T47D (cell line): ENCODE measurements around the gene C5orf58.
A peak's percentile ranks its signal among the peaks of the same experiment; 100 is the strongest.

Experiments used
- DNase-seq, 2 experiments: peaks; one replicate each; pipeline versions ENCODE4 v3.0.0 to v3.0.0-alpha.2; 2011 to 2012; ENCODE audit warnings: low read depth in 1 of 2, low spot score in 1 of 2
- JUND ChIP-seq: IDR thresholded peaks from 2 replicates; pipeline ENCODE4 v1.6.1; 2012; ENCODE audit warnings: low read depth
- in situ Hi-C: cut with HindIII; loops from 2 replicates; pipeline ENCODE4 v1.10.0; 2016; ENCODE audit warnings: low sequenced_read_pairs, low pct_unique_long_range_greater_than_20kb

The C5orf58 gene

DNA sequence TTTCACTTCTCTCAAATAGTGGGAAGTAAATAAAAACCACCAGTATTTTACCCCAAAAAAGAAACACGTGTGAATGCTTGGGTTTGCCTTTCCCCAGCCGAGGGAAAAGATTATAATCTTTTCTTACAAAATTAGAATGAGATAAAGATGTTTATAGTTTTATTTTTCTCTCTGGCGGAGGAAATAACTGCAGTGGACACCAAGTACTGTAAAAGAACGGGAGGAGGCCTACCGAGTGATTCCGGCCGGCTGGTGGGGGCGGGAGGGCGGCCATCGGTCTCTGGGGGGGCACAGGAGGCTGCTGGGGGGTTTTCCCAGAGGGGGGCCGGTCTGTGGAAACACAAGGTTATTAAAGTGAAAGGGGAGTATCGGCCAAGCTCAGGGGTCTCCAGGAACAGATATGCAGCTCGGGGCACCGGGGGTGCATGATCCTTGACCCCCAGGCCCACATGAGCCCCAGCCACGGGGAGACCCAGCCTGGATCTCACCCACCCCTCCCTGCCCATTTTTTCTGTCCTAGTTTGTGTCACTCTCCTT, 35.4 kb downstream of the C5orf58 start:
- no peak for DNase-seq
- TF ChIP-seq JUND: no peak
- in situ Hi-C loops: no loop called here

DNA sequence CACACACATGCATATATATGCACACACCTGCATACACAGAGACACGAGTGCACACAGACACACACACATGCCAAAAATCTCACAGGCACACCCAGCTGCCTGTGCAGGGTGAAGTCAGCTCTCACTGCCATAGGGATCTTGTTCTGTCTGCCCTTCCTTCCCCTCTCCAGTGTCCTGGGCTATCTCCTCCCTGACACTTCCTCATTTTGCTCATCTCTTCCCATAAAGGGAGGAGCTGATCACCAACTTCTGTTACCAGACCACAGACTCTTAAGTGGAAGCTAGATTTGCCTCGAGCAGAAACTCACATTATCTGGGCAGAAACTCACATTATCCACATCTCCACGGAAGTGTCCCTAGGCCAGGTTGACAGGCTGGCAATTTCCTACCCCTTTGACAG, 36.1 kb downstream of the C5orf58 start:
- in situ Hi-C loops: no loop called here
- DNase-seq: no peak
- no peak for TF ChIP-seq JUND

DNA sequence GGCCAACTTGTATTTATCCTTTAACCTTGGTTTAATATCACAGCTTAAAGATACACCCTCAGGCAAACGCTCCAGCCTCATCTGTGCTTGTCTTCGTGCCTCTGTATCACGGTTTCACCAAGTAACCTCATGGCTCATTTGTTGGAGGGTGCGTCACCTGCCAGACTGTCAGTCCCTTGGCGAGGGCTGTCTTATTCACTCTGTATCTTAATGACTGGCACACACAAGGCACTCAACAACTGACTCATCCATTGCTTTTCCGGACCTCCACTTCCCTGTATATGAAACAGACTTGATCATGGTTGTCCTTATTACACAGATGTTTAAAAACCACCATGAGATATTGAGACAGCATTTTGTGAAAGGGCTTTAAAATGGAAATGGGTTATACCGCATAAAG, 36.8 kb downstream of the C5orf58 start:
- TF ChIP-seq JUND: no peak
- in situ Hi-C loops: no loop called here
- DNase-seq: no peak

DNA sequence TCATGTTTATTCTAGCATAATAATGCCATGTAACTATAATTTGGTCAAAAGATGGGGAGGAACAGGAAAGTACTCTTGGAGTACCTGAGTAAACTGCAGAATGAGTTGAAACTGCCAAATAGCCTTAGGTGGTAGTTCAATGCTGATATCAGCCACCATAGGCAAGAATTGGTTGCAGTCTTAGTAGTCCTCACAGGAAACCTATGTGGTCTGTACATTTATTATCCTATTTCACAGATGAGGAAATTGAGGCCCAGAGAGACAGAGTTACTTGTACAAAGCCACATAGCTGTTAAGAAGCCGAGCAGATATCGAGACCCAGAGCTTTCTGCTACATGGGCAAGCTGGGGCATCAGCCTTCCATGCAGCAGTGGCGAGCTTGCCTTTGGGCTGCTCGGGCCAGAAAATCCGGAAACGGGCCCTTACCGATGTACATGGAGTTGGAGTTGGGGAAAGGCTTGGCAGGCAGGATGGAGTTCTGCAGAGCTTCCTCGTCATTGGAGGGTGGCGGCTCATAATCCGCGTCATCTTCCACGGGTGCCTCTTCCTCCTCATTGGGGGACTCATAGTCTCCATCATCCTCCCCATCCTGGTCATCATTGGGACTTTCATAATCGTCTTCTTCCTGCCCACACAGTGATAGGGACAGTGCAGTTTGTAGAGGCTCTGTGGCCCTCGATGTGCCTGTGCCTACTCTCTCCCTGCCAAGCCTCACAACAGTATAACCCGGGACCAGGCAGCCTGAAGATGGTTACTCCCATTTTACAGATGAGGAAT, 37.7 kb downstream of the C5orf58 start:
- TF ChIP-seq JUND: no peak
- in situ Hi-C loops: no loop called here
- no peak for DNase-seq

DNA sequence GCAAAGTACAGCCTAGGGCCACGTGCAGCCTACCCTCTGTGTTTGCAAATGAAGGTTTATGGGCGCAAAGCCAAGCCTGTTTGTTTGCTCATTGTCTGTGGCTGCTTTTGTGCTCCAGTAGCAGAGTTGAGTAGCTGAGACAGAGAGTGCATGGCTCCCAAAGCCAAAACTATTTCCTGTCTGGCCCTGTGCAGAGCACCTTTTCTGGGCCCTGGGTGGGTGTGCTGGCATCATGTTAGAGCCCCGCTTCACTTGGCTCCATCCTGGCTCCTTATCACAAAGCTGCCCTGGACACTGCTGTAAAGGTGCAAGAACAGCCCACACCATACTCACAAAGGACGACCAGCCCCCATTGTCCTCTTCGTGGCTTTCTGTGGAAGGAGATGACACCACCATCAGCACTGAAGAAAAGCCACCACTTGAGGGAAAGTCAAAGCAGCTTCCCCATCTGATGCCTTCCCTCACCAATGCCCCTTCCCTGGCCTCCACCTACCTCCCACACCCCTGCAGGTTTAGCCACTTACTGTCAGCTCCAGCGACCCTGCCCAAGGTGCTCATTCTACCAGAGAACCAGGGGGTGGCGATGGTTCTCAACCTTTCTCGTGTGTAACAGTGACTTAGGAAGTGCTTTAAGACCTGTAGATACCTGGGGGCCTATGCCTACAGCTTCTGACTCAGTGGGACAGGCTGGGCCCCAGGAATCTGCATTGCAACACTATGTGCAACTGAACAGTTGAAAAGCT, 41.4 kb downstream of the C5orf58 start:
- no peak for TF ChIP-seq JUND
- in situ Hi-C loops: no loop called here
- peak in 1 of 2 experiments; percentile 73 for DNase-seq

DNA sequence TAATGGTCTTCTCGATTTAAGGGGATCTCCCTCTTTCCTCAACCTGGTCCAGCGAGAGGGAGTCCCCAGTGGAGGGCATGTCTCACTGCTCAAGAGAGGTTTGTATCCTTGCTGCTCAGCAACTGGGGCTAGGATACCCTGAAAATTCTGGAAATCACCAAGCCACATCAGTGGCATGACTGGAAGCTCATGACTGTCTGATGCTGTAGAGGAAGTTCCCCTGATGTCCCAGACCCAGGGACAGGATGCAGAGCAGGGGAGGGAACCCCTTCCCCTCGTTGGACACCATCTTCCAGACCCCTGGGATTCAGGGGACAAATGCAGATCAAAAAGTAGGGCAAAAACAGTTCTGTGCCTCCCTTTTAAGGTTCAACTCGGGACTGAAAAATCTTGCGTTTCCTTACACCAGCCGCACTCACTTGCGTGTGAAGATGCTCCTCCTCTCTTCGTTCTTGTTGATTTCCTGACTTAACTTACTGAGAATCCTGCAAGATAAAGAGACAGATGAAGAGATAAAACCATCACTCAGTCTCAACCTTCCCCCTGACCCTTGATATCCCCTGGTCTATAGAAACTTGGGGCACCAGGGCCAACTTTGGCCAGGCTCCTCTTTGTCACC, 42.7 kb downstream of the C5orf58 start:
- no peak for DNase-seq
- no peak for TF ChIP-seq JUND
- in situ Hi-C loops: no loop called here

DNA sequence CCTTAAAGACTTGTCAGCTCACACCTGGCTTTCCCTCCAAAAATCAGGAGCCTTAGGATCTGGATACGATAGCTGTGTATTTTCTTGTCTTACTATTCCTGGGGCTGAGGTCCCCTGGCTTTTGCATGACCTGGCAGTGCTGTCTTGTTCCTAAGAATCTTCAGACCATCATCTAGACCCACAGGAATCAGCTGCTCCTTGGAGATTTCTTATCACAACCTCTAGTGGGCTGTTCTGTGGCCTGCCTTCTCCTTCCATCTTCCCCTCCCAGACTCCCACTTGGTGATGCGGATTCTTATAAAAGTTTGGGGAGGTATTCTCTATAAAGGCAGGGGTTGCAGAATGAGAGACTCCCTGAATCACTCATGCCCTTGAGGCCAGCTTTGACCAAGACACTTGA, 43.4 kb downstream of the C5orf58 start:
- DNase-seq: no peak
- in situ Hi-C loops: no loop called here
- TF ChIP-seq JUND: no peak

DNA sequence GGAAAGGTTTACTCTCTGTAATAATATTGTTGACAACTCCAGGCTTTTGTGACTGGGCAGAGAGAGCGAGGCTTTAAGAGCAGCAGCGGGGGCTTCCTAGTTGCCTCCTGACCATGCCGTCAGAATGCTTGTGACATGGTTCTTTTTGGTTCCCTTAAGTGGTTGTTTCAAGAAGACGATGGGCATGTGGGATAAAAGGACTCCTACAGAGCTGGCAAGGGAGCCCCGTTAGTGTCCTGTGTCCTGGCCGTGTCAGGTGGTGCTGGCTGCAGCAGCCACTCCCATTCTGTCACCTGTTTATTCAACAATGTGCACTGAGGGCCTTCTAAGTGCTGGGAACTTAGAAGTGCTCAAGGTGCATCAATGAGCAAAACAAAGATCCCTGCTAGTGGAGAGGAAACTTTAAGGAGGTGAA, 45.1 kb downstream of the C5orf58 start:
- in situ Hi-C loops: no loop called here

DNA sequence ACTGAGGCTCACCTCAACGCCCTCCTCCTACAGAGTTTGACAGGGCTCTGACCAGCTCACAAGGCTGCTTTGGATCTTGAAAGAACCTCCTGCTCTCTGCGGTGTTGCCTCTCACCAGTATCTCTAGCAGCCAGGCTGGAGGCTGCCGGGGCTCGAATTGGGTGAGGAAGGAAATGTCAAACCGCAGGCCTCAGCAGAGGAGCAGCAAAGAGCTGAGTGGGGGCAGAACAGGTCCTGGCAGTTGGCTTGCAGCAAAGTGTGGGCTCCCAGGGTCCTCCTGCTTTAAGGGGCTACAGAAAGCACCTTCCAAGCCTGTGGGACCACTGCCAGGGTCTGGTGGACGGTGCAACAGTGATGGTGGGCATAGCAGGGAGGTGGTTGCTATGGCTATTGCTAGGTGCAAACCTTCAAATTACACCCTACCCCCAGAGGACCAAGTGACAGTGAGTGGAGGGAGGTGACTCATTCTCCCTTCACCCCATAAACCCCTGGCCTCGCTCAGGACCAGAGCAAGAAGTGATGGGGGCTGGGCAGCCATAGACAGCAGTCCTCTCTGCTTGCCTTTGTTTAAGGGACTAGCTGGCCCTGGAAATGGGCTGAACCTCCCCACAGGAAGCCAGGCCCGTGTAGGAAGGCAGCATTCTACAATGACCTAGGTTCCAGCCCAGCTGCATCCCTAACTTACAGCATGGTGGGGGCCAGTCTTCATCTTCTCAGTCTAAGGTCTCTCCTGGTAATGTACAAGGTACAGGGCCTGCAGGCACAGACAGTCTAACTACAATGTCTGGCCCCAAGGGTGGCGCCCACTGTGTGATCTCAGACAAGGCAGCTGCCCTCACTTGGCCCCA, 46.0 kb downstream of the C5orf58 start:
- in situ Hi-C loops: no loop called here
- no peak for DNase-seq
- TF ChIP-seq JUND: no peak

More for the DNA sequence above, 45.1 kb downstream of the C5orf58 start:
- no peak for TF ChIP-seq JUND
- no peak for DNase-seq

DNA sequence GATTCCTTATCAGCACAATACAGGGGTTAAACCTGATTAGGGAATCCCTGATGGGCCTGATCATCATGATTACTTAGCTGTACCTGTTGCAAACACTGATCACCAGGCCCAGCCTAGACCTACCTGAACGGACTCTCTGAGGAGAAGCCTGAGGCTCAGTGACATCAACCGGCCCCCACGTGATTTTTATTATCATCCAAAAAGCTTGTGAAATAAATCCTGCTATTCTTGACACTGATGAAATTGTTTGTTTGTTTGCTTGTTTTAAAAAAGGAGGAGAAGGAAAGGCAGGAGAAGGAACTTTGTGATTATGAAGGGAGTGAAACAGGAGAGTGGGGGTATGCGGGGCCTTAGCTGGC, 46.7 kb downstream of the C5orf58 start:
- no peak for TF ChIP-seq JUND
- DNase-seq: no peak
- in situ Hi-C loops: no loop called here

DNA sequence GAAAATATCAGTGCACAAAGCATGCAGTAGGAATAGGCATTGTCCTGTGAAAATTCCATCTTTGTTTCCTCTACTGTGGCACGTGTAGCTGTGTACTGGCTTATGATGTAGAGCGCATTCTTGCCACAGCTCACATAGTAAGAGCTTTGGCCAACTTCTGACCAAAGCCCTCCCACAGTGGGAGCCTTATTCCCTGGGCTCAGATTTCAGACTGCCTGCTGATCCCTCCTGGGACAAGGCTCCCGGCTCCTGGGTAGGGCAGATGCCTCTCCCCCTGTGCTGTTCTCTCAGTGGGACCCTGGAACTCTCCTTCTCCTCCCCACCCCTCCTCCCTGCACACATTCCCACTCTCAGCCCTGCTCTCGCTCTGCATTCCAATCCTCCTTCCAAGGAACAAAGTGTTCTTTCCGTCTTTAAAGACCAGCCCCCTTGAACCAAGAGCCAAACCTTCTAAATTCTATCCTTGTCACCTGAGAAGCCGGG, 47.3 kb downstream of the C5orf58 start:
- no peak for DNase-seq
- no peak for TF ChIP-seq JUND
- in situ Hi-C loops: no loop called here

DNA sequence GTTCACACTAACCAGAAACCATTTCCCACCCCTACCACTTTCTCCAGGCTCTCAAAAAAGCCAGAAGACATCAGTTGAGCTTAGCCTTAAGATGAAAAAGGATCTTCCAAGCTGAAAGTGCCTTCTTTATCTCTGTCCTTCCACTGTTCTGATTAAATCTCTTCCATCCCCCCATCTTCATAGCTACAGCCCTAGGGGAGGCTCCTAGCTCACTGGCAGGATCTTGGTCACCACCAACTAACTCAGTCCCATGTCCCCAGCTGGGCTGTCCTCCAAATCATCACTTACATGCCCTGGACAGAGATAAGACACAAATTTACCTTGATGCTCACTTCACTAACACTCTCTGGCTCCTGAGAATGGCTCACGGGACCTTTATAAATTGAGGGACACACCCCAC, 50.5 kb downstream of the C5orf58 start:
- no peak for TF ChIP-seq JUND
- in situ Hi-C loops: no loop called here
- DNase-seq: no peak
